HG02885 (cell line): ENCODE results near the gene MYOZ1.
"Not testable (repeated sequence)": the region's sequence is repeated elsewhere in the genome, so short reads cannot be mapped to it uniquely, and the experiment has no call there.

Source experiments
- ATAC-seq: cut with Tn5 transposase; IDR thresholded peaks from one replicate; pipeline ENCODE4 v1.9.1; 2021; ENCODE audit warnings: mild to moderate bottlenecking; ENCODE audit not compliant: unreplicated experiment, poor library complexity

The MYOZ1 gene

GRCh38 chr10:73648975-73649829, 7.9 kb upstream of the MYOZ1 start:
- no peak for ATAC-seq

GRCh38 chr10:73647875-73648651, 6.8 kb upstream of the MYOZ1 start:
- ATAC-seq: no peak

DNA sequence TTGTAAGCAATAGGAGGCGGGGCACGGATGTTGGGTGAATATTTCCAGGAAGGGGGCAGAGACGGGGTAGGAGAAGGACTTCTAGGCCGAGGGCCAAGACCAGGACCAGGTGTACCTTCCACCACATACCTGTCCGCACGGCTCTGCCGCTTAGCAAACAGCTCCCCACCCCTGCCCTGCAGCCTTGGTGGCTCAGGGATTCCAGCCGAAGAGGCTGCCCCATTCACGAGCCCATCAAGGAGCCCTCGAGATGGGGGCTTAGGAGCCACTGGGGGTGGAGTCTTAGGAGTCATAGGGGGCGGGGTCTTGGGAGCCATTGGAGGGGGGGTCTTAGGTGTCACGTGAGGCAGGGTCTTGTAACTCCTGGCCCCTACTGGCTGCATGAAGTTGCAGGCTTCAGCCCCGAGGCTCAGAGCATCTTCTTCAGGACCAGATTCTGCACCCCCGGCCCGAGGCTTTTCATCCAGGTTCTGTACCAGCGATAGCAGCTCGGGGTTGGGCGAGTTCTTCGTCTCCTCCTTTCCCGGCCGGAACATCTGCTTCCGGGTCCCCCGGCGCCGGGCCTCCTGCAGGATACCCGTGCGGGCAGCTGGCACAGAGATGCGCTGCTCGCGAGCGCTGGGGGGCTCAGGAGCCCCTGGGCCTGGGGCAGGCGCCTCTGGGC, 6.1 kb upstream of the MYOZ1 start:
- no peak for ATAC-seq

- ATAC-seq: no peak
Observed at GRCh38 chr10:73646598-73647041, 5.3 kb upstream of the MYOZ1 start.

DNA sequence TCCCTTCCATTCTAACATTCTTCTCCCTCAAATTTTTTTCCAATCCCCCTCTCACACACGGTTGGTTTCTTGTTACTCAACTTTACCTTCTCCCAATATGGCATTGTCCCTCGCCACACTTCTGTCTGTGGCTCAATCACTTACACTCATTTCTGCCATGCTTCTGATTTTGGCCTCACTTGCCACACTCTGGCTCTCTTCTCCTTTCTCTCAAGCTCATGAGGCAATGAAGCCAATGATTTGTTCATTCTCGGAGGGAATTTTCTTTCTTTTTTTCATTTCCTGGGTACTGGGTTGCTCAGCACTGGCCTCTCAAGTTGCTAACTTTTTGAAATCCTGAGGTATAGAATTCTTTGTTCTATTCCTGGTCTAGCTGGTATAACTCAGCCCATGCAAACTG, 4.0 kb upstream of the MYOZ1 start:
- ATAC-seq: no peak

GRCh38 chr10:73644767-73645166, 3.5 kb upstream of the MYOZ1 start:
- no peak for ATAC-seq

DNA sequence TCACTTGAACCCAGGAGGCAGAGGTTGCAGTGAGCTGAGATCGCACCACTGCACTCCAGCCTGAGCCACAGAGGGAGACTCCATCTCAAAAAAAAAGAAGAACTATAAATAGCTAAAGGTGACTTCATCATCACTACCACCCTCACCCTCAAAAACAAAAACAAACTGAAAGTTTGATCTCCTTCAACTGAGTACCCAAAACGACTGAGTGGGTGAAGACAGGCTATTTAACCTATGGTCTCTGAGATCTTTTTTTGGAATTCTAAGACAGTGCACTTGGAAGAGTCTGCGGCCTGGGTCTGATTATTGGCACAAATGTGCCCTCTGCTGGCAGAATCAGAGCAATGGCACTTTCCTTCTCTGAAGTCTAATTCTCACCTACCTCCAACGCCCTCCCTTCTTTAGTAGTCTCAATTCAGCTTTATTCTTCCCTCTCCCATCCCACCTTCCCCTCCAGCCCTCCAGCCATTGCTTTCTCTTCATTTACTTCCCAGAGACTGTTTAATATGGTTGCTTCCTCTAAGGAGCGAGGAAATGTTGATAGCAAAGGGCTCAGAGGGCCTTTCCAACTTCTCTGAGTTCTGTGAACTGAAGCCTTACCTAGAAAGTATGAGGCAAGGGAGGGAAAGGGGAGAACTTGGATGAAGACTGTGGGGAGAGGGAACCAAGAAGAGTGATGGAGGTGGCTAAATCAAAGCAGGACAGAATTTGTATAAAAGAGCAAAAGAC, 2.9 kb upstream of the MYOZ1 start:
- ATAC-seq: no peak

GRCh38 chr10:73643362-73643761, 2.1 kb upstream of the MYOZ1 start:
- no peak for ATAC-seq

- no peak for ATAC-seq
Observed at GRCh38 chr10:73639286-73639685, 2.0 kb downstream of the MYOZ1 start.

DNA sequence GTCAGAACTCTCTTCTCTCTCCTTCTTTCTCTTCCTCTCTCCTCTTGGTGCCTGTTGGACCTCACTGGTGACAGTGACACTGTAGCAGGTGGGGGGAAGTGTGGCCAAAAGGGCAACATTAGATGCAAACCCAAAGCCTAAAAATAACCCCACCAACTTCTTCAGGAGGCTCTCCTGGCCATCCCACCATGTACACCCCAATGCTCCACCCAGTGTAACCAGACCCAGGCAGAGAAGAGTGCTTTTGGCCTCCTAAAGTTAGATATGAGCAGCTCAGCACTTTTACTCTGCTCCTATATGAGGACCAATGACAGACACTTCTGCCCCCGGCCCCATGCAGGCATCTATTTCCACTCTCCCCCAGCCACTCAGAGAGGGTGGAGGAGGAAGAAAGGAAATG, 5.5 kb downstream of the MYOZ1 start:
- ATAC-seq: no peak

DNA sequence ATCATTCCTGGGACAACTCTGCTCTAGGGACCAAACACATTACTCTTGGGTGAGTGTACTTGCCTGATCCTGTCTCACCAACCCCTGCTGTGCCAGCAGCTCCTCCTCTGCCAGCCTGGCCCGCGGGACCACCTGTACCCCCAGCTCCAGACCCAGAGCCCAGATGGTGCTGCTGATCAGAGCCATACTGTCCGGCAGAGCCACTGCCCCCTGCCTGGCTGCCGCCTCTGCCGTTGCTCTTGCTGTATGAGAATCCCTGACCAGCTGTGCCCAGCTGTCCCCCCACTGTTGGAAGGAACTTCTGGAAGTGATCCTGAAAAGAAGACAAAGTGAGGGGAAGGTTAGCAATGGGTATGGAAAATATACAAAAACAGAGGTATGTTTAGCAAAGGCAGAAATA, 6.9 kb downstream of the MYOZ1 start:
- no peak for ATAC-seq

- no peak for ATAC-seq
Observed at GRCh38 chr10:73629165-73629564, 12.1 kb downstream of the MYOZ1 start.

DNA sequence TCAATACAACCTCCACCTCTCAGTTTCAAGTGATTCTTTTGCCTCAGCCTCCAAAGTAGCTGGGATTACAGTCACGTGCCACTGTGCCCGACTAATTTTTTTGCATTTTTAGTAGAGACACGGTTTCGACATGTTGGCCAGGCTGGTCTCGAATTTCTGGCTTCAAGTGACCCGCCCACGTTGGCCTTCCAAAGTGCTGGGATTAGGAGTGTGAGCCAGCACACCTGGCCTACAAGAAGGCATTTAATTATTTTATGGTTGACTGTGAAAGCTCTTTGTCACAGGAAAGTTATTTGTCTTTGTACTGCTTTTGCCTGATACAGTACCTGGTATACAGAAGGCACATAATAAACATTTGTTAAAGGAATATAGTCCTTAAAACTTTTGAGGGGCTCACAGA, 12.9 kb downstream of the MYOZ1 start:
- no peak for ATAC-seq

DNA sequence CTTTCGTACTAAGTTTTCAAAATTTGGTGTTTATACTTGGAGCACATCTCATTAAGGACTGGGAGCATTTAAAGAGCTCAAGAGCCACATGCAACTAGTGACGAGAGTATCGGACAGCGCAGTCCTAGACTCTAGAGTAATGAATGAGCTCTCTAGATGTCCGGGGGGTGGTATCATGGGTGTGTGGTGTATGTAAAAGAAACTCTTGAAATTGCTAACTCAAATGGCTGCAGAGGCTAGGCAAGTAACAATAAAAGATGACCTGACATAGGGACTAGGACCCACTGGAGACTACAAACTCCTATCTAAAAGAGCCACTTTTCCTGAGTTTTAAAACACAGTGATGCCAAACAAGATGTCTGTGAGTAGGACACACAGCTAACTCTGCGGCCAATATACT, 14.0 kb downstream of the MYOZ1 start:
- ATAC-seq: no peak

GRCh38 chr10:73625884-73626752, 15.2 kb downstream of the MYOZ1 start:
- ATAC-seq: peak; percentile 99

DNA sequence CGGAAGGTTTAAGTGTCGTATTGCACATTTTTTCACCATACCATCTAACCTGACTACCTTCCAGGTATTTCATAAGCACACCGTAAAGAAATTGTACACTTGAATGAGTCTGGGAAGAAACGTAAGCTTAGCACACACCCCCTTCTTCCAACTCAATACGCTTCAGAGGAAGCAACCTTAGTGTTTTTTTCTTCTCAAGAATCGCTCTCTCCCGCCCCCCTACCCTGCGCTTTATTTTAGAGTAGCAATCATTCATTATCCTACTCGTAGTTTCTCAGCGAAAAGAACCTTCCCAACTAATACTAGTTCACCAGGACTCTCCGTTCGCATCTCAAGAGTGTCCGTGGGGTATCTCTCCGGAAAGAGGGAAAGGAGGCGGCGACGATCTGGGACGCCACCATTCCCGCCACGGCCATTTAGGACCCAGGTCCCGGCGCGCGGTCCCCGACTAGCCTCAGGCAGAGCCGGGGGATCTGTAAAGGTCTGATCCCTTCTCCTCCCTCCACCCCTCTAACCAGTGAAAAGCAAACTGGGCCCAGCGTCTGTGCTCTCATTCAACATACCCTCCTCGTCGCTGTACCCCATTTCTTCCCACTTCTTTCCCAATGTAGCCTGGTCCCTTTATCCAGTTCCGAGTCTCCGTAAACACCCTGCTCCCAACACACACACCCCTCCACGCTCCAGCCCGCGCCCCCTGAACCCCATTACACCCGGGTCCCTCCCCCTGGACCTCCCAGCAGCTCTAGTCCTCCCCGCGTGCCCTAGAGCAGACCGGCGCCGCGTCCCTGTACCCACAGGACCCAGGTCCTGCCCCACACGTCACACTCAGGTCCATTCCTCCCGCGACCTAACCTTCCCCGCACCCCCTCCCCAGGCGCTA, 16.0 kb downstream of the MYOZ1 start:
- ATAC-seq: peak; percentile 39

DNA sequence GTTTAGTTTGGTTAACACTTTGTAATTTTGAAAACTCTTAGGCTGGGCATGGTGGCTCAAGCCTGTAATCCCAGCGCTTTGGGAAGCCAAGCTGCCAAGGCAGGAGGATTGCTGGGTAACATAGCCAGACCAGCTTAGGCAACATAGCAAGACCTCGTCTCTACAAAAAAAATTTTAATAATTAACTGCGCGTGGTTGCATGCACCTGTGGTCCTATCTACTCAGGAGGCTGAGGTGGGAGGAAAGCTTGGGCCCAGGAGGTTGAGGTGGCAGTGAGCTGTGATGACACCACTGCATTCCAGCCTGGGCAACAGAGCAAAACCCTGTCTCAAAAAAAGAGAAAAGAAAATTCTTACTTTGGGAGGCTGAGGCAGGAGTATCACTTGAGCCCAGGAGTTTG, 18.2 kb downstream of the MYOZ1 start:
- no peak for ATAC-seq

DNA sequence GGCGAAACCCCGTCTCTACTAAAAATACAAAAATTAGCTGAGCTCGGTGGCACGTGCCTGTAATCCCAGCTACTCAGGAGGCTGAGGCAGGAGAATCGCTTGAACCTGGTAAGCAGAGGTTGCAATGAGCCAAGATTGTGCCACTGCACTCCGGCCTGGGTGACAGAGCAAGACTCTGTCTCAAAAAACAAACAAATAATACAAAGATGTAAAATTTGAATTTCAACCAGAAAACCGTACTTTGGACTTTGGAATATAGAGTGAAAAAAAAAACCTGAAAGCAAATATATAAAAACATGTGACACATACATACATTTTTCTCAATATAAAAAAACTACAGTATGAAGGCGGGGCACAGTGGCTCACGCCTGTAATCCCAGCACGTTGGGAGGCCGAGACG, 20.3 kb downstream of the MYOZ1 start:
- ATAC-seq: not testable (repeated sequence)
